ENCODE data around the gene STOML1. TPM values are rescaled to one million over a fixed set of nuclear protein-coding genes. Genes with fewer than 3 reads are reported as not detected.

Gene STOML1
- total and polyA plus RNA-seq, 10 of the 15 experiments (the other 5 are each of a cell fraction or from before 2014, with no cell fraction given), result 0.14 to 13.6 (median 8.3) TPM

- TF ChIP-seq JUNB (IDR thresholded peaks at IDR 0.05), result no peak
- TF ChIP-seq NR2C1 (IDR thresholded peaks at IDR 0.05), result no peak
- TF ChIP-seq YBX1 (IDR thresholded peaks at IDR 0.05), result no peak
- TF ChIP-seq MEF2B (IDR thresholded peaks at IDR 0.05; ENCODE audit: partially characterized antibody, poor library complexity, severe bottlenecking), result no peak
- no peak for TF ChIP-seq EGR1 (IDR thresholded peaks at IDR 0.05; ENCODE audit: borderline replicate concordance in 1 of 2, low read depth in 2 of 2, low read length in 2 of 2)
- TF ChIP-seq EZH2 (IDR thresholded peaks at IDR 0.05; ENCODE audit: borderline replicate concordance, control insufficient read depth, low read depth, low read length), result no peak
- TF ChIP-seq NFYA (IDR thresholded peaks at IDR 0.05; ENCODE audit: borderline replicate concordance, low read depth, low read length), result no peak
- peak; percentile 4 for TF ChIP-seq SP1 (IDR thresholded peaks at IDR 0.05; ENCODE audit: low read depth, low read length)
- TF ChIP-seq BHLHE40 (IDR thresholded peaks at IDR 0.05; ENCODE audit: borderline replicate concordance in 1 of 2, low read depth in 2 of 2, low read length in 1 of 2), result no peak
- TF ChIP-seq SMARCA5 (IDR thresholded peaks at IDR 0.05), result peak; percentile 86; the same call in 1 of the 2 replicates
- no peak for TF ChIP-seq USF1 (IDR thresholded peaks at IDR 0.05; ENCODE audit: borderline replicate concordance, extremely low read length, insufficient read depth, low read depth, low read length)
- TF ChIP-seq LARP7 (IDR thresholded peaks at IDR 0.05), result peak; percentile 44; the same call in 1 of the 2 replicates
- no peak for TF ChIP-seq NKRF (conservative IDR thresholded peaks at IDR 0.05)
- TF ChIP-seq SPI1 (IDR thresholded peaks at IDR 0.05; ENCODE audit: borderline replicate concordance, insufficient read depth, low read depth, low read length), result no peak
- intact Hi-C loops (cut with micrococcal nuclease; ENCODE audit: unreplicated experiment), result no loop called here
- H3K36me3 ChIP-seq (ENCODE audit: control insufficient read depth in 2 of 2, insufficient read depth in 2 of 2, low read length in 1 of 2), result no peaks in the 10 kb centered on the region; a peak in 2 of 4 replicates
- in situ Hi-C loops (cut with MboI), result no loop called here
- H3K4me3 ChIP-seq, result no peak overlapping the region
- ATAC-seq, result no peak
- no peaks in the 10 kb centered on the region for H3K27me3 ChIP-seq (replicated peaks in 1 of 2; ENCODE audit: control insufficient read depth in 2 of 2, insufficient read depth in 2 of 2, low read length in 1 of 2)
- H3K4me1 ChIP-seq (ENCODE audit: control insufficient read depth, insufficient read depth, low read length), result peaks cover 42% of the 10 kb centered on the region
- no peak overlapping the region; the same call in 1 of the 2 replicates for H3K9ac ChIP-seq (ENCODE audit: control insufficient read depth, insufficient read depth, low read length)
- H2AFZ ChIP-seq (ENCODE audit: control insufficient read depth, low read depth, low read length), result no peak overlapping the region; the same call in 1 of the 2 replicates
- SMC1A ChIA-PET (ENCODE audit: uncharacterized antibody, unreplicated experiment), result interaction anchor here (1.6 to 2.0 kb wide), 3 partner anchors 10 to 17 kb away, joined by 6 to 11 read pairs (median 8); no protein-coding TSS in a partner anchor
- POLR2A ChIA-PET, result interaction anchor here (0.7 to 2.1 kb wide), 3 partner anchors 11 to 17 kb away, joined by 3 to 6 read pairs (median 6); no protein-coding TSS in a partner anchor
- no peak for FAIRE-seq
- 98% methylated on average over 13 of the region's 13 CpGs for WGBS (ENCODE audit: insufficient coverage, insufficient replicate concordance, low lambda C conversion rate, missing lambda C conversion rate)
- CTCF ChIA-PET, result interaction anchor here (0.8 to 4.1 kb wide), 5 partner anchors 13 to 61 kb away, joined by 3 to 33 read pairs (median 9); no protein-coding TSS in a partner anchor
- H3K4me2 ChIP-seq (ENCODE audit: control insufficient read depth, insufficient read depth), result no peak overlapping the region
- H4K20me1 ChIP-seq (ENCODE audit: control insufficient read depth, insufficient read depth), result no peaks in the 10 kb centered on the region
- RAD21 ChIA-PET (ENCODE audit: unreplicated experiment), result interaction anchor here (1.3 to 2.5 kb wide), 3 partner anchors 8 to 16 kb away, joined by 5 to 11 read pairs (median 6); no protein-coding TSS in a partner anchor
- no peaks in the 10 kb centered on the region for H3K9me3 ChIP-seq (replicated peaks; ENCODE audit: control insufficient read depth, insufficient read depth, low read length)
- peaks cover 4% of the 10 kb centered on the region; the same call in 1 of the 2 replicates for H3K79me2 ChIP-seq (ENCODE audit: control insufficient read depth, insufficient read depth, low read length)
- no TSS peak for BruUV-seq (replicated peaks)
- H3K27ac ChIP-seq (ENCODE audit: control insufficient read depth, insufficient read depth), result peak overlapping the region; percentile 67
- no peak for DNase-seq (ENCODE audit: low read depth, low spot score)
Observed at GRCh38 chr15:73988445-73988969, 3.6 kb downstream of the STOML1 start.
